ENCODE data around the gene COL1A2. TPM values are rescaled to one million over a fixed set of nuclear protein-coding genes. Genes with fewer than 3 reads are reported as not detected.

Gene COL1A2
- not detected in 5 replicates for total RNA-seq (2022; extraction: Qiagen RNA extraction; ENCODE audit: low read depth)

GRCh38 chr7:94394437-94395140 lies at the start of gene COL1A2:
COL1A2 (plus strand) TSS chr7:94394895; CDS start chr7:94395032, 137 bp downstream.

Other genes starting within 250 kb of the COL1A2 start
- 8.8 to 10.9 TPM (median 9.8 TPM) in 5 replicates for gene CASD1, start 114.9 kb downstream of the COL1A2 start, total RNA-seq (2022; extraction: Qiagen RNA extraction; ENCODE audit: low read depth)